ENCODE measurements around the gene ATOH7.

The ATOH7 gene

DNA sequence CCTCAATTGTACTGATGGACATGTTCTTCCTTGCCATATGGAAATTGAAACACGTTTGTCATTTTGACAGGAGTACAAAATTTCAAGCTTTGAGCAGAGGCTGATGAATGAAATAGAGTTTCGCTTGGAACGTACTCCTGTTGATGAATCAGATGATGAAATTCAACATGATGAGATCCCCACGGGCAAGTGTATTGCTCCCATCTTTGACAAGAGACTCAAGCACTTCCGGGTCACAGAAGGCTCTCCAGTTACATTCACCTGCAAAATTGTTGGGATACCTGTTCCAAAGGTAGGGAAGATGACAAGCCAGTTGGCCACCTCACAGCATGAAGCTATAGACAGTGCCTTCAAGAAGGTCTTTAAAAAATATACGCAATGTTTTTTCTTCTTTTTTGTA lies 43.1 kb downstream of the ATOH7 start:
- DNase-seq (ENCODE audit: low spot score), result no peak
- in situ Hi-C loops (cut with MboI; ENCODE audit: low pct_unique_long_range_greater_than_20kb, low sequenced_read_pairs, unreplicated experiment), result no loop called here
- TF ChIP-seq, protein P1, sequence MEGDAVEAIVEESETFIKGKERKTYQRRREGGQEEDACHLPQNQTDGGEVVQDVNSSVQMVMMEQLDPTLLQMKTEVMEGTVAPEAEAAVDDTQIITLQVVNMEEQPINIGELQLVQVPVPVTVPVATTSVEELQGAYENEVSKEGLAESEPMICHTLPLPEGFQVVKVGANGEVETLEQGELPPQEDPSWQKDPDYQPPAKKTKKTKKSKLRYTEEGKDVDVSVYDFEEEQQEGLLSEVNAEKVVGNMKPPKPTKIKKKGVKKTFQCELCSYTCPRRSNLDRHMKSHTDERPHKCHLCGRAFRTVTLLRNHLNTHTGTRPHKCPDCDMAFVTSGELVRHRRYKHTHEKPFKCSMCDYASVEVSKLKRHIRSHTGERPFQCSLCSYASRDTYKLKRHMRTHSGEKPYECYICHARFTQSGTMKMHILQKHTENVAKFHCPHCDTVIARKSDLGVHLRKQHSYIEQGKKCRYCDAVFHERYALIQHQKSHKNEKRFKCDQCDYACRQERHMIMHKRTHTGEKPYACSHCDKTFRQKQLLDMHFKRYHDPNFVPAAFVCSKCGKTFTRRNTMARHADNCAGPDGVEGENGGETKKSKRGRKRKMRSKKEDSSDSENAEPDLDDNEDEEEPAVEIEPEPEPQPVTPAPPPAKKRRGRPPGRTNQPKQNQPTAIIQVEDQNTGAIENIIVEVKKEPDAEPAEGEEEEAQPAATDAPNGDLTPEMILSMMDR (IDR thresholded peaks at IDR 0.05; ENCODE audit: extremely low read depth, insufficient read depth, missing control alignments), result no peak

DNA sequence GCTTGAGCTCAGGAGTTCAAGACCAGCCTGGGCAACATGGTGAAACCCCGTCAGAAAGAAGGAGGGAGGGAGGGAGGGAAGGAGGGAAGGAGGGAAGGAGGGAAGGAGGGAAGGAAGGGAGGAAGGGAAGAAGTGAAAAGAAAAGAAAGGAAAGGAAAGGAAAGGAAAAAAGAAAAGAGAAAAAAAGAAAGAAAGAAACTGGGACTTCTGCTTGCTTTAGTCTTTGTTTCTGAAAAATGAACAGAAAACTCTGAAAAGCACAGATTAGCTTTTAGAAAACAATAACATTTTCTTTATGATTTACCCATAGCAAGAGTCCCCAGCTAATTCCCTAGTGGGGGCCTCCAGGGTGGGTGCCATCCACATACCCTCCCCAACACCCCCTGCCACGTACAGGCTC lies 46.8 kb downstream of the ATOH7 start:
- no peak for DNase-seq (ENCODE audit: low spot score)
- TF ChIP-seq, protein P1 (IDR thresholded peaks at IDR 0.05; ENCODE audit: extremely low read depth, insufficient read depth, missing control alignments), result no peak
- in situ Hi-C loops (cut with MboI; ENCODE audit: low pct_unique_long_range_greater_than_20kb, low sequenced_read_pairs, unreplicated experiment), result no loop called here

DNA sequence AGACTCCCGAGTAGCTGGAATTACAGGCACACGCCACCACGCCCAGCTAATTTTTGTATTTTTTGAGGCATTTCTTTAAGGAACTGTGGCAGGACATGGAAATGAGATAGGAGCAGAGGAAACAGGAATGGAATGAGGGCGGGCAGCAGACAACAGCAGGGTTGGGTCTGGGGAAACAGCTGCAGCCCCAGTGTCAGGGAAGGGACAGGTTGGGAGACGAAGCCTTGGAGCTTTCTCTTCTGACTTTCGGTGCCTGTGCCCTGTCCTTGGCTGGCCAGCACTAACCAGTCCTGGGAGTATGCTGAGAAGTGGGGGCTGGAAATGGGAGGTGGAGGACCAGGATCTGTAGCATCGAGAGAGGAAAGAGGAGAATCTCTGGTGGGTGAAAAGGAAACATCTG lies 47.4 kb downstream of the ATOH7 start:
- no peak for DNase-seq (ENCODE audit: low spot score)
- TF ChIP-seq, protein P1 (IDR thresholded peaks at IDR 0.05; ENCODE audit: extremely low read depth, insufficient read depth, missing control alignments), result no peak
- in situ Hi-C loops (cut with MboI; ENCODE audit: low pct_unique_long_range_greater_than_20kb, low sequenced_read_pairs, unreplicated experiment), result no loop called here
